K562 (cell line): Measurements from ENCODE around the gene ARPC1A. TPM values are rescaled to one million over a fixed set of nuclear protein-coding genes. Genes with fewer than 3 reads are reported as not detected.

Experiments
- BRD4 ChIP-seq: fragments of 200-600 bp; sonication (generic); IDR thresholded peaks from 2 replicates; pipeline ENCODE4 v1.6.1; 2017; ENCODE audit warnings: inconsistent platforms
- C11orf30 ChIP-seq: fragments of 450-650 bp; IDR thresholded peaks from 2 replicates; pipeline ENCODE4 v1.6.1; 2016; ENCODE audit warnings: low read depth, mild to moderate bottlenecking
- CBX1 ChIP-seq: sonication (generic); IDR thresholded peaks from 2 replicates; pipeline ENCODE4 v1.6.1; 2016; ENCODE audit warnings: antibody characterized with exemption, low read depth, mild to moderate bottlenecking
- EGR1 ChIP-seq: fragments of 450-650 bp; conservative IDR thresholded peaks from 2 replicates; pipeline ENCODE4 v1.6.1; 2017; ENCODE audit warnings: mild to moderate bottlenecking
- FOXP4 ChIP-seq: sonication (generic); formaldehyde crosslinking; IDR thresholded peaks from 2 replicates; pipeline ENCODE4 v1.8.0; 2022; ENCODE audit warnings: mild to moderate bottlenecking, missing genetic modification reagents, borderline replicate concordance
- GATAD2A ChIP-seq: fragments of 450-650 bp; IDR thresholded peaks from 2 replicates; pipeline ENCODE4 v1.6.1; 2017
- IRF2 ChIP-seq: sonication (generic); formaldehyde crosslinking; IDR thresholded peaks from 2 replicates; pipeline ENCODE4 v1.8.1; 2022; ENCODE audit warnings: mild to moderate bottlenecking, missing genetic modification reagents
- PHF20 ChIP-seq: fragments of 450-650 bp; IDR thresholded peaks from 2 replicates; pipeline ENCODE4 v1.6.1; 2018; ENCODE audit not compliant: partially characterized antibody
- PRPF4 ChIP-seq: fragments of 200-400 bp; formaldehyde crosslinking; IDR thresholded peaks from one replicate; pipeline ENCODE4 v1.6.1; 2017; ENCODE audit warnings: low read length, low read depth, mild to moderate bottlenecking; ENCODE audit not compliant: insufficient read depth, poor library complexity, severe bottlenecking
- REST ChIP-seq, 2 experiments: fragments of 450-650 bp; formaldehyde crosslinking in 1 of 2; IDR thresholded peaks; 2 replicates each; pipeline versions ENCODE4 v1.4.0 to v1.6.1; 2014 to 2020; ENCODE audit warnings: mild to moderate bottlenecking in 2 of 2, borderline replicate concordance in 1 of 2, low read depth in 1 of 2
- SIN3B ChIP-seq: fragments of 450-650 bp; IDR thresholded peaks from 2 replicates; pipeline ENCODE4 v1.6.1; 2017; ENCODE audit warnings: low read depth, mild to moderate bottlenecking, moderate library complexity
- SMARCE1 ChIP-seq: fragments of 450-650 bp; IDR thresholded peaks from 2 replicates; pipeline ENCODE4 v1.7.1; 2016; ENCODE audit warnings: mild to moderate bottlenecking
- TCF3 ChIP-seq: sonication (generic); formaldehyde crosslinking; IDR thresholded peaks from 2 replicates; pipeline ENCODE4 v1.4.0; 2020; ENCODE audit warnings: mild to moderate bottlenecking, missing genetic modification reagents
- ZNF165 ChIP-seq: fragments of 250-450 bp; sonication (Bioruptor Pico); IDR thresholded peaks from 2 replicates; pipeline ENCODE4 v1.4.0; 2020; ENCODE audit warnings: borderline replicate concordance
- polyA plus RNA-seq, 8 experiments: library from polyadenylated mRNA; depleted of rRNA in 4 of 8; stranded (reverse) in 5 of 8; unstranded in 3 of 8; fragments of >200 nt; fragmentation: Nextera tagmentation in 2 of 8; fragmentation: Illumina TruSeq in 1 of 8; extraction: Ambion mirVana in 2 of 8; extraction: Trizol in 1 of 8; gene quantifications; 2 replicates each; pipeline versions ENCODE4 v1.2.1 to v1.2.3, GENCODE V29; 2011 to 2014; ENCODE audit warnings: inconsistent platforms in 1 of 8, missing spikeins in 1 of 8
- total RNA-seq, 7 experiments: library from RNA; depleted of rRNA in 6 of 7; stranded (reverse); fragments of >200 nt in 6 of 7; fragmentation: Illumina TruSeq in 2 of 7; extraction: Trizol in 2 of 7; gene quantifications; 2 replicates each; pipeline versions ENCODE4 v1.2.1 to v1.2.3, GENCODE V29; 2011 to 2021; ENCODE audit warnings: low replicate concordance in 1 of 7
- TF ChIP-seq, protein P1 (sequence below): fragments of 450-650 bp; IDR thresholded peaks from 2 replicates; pipeline ENCODE4 v1.6.1; 2014; ENCODE audit warnings: low read depth, mild to moderate bottlenecking, moderate library complexity, borderline replicate concordance

ARPC1A gene
- total and polyA plus RNA-seq, 9 of the 15 experiments (the other 6 are each of a cell fraction or from before 2014, with no cell fraction given): 39.5 to 151 (median 86.1) TPM

GRCh38 chr7:99325592-99326407, at the start of gene ARPC1A (continued):
- TF ChIP-seq REST (IDR thresholded peaks at IDR 0.05; ENCODE audit: borderline replicate concordance) (no peak), REST (CRISPR knock-in tag; IDR thresholded peaks at IDR 0.05; ENCODE audit: low read depth) (peak; percentile 79; the same call in 1 of the 2 replicates), FOXP4 (CRISPR knock-in tag) (0 out of 2 replicates have a peak, but pooled peaks have one; percentile 78), PHF20 (peak; percentile 91), EGR1 (peak; percentile 87), IRF2 (no peak), PRPF4 (peak; percentile 33), CBX1 (0 out of 2 replicates have a peak, but pooled peaks have one; percentile 75), TCF3 (CRISPR knock-in tag) (0 out of 2 replicates have a peak, but pooled peaks have one; percentile 13), SMARCE1 (peak; percentile 38; the same call in 1 of the 2 replicates), ZNF165 (CRISPR knock-in tag) (0 out of 2 replicates have a peak, but pooled peaks have one; percentile 20), BRD4 (no peak), GATAD2A (peak; percentile 90), C11orf30 (peak; percentile 58; the same call in 1 of the 2 replicates), SIN3B (peak; percentile 74; the same call in 1 of the 2 replicates)
- TF ChIP-seq, protein P1, sequence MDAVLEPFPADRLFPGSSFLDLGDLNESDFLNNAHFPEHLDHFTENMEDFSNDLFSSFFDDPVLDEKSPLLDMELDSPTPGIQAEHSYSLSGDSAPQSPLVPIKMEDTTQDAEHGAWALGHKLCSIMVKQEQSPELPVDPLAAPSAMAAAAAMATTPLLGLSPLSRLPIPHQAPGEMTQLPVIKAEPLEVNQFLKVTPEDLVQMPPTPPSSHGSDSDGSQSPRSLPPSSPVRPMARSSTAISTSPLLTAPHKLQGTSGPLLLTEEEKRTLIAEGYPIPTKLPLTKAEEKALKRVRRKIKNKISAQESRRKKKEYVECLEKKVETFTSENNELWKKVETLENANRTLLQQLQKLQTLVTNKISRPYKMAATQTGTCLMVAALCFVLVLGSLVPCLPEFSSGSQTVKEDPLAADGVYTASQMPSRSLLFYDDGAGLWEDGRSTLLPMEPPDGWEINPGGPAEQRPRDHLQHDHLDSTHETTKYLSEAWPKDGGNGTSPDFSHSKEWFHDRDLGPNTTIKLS: peak; percentile 44; the same call in 1 of the 2 replicates
